GM19239 (cell line): ENCODE measurements around the gene BBOF1.
"Not testable (repeated sequence)": the region's sequence is repeated elsewhere in the genome, so short reads cannot be mapped to it uniquely, and the experiment has no call there.

Source experiments
- DNase-seq: peaks from one replicate; pipeline ENCODE4 v3.0.0; 2011; ENCODE audit warnings: low spot score; ENCODE audit not compliant: insufficient read length
- FAIRE-seq: peaks from 2 replicates; lab custom pipeline; 2011; peaks lifted over from hg19 to GRCh38; lab: Jason Lieb, UNC

Gene BBOF1, protein sequence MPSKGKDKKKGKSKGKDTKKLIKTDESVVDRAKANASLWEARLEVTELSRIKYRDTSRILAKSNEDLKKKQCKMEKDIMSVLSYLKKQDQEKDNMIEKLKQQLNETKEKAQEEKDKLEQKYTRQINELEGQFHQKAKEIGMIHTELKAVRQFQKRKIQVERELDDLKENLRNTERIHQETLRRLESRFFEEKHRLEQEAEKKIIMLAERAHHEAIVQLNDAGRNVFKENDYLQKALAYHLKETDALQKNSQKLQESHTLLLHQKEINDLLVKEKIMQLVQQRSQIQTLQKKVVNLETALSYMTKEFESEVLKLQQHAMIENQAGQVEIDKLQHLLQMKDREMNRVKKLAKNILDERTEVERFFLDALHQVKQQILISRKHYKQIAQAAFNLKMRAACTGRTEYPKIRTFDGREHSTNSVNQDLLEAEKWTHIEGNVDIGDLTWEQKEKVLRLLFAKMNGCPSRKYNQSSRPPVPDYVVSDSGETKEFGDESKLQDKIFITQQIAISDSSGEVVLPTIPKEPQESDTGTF

DNA sequence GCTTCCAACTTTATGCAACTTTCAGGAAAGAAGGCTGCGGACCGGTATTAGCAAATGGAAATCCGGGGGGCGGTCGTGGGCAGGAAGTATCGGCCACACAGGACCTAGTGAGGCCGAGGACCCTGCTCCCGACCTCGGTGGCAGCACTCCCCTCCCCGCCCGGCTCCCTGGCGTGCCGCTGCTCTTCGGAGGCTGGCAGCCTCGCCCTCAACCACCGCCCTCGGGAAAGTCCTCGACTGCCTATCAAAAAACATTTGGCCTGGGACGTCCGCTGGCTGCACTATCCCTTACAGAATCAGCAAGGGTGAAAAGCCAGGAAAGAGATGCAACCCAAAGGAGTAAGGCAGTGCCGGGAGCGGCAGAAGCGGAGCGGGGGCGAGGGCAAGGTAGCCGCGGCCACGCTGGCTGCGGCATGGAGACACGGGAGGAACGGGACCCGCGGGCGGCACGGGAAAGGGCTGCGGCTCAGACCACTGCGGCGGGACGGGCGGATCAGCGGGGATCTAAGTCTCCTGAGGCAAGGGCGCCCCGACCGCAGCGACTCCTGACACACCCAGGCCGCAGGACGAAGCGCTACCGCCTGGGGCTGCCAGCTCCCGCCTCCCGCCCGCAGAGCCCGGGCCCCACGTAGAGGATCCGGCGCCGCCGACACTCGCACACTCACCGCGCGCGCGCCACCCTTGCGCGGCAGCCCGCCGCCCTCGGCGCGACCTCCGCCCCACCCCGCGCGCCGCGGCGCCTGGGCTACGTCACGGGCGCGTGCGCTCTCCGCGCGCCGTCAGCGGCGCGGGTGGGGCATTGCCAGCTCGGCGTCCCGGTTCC lies at the start of gene BBOF1, which contains the start of gene ENTPD5:
Gene BBOF1 (plus strand): TSS at position 764 of the 822 bp plus-strand sequence. CDS start 130 bp downstream, outside the sequence.
Gene ENTPD5 (minus strand): TSS at position 703 of the 822 bp plus-strand sequence. CDS start 31,186 bp downstream, outside the sequence.
- peak; percentile 84 for FAIRE-seq
- peak; percentile 92 for DNase-seq

DNA sequence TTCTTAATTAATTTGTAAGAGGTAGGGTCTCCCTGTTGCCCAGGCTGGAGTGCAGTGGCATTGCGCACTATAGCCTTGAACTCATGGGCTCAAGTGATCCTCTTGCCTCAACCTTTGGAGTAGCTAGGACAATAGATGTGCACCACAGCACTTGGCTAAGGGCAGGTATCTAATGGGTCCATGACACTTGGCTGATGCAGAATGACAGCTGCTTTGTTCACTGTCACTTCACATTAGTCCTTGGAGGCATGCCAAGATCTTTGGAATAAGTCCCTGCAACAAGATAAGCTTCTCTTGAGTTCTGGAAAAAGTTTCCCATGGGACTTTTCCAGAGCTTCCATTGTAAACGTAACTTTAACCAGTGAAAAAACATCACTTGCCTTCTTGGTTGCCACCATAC lies 45.7 kb upstream of the BBOF1 start:
- FAIRE-seq (no peak), DNase-seq (no peak)

DNA sequence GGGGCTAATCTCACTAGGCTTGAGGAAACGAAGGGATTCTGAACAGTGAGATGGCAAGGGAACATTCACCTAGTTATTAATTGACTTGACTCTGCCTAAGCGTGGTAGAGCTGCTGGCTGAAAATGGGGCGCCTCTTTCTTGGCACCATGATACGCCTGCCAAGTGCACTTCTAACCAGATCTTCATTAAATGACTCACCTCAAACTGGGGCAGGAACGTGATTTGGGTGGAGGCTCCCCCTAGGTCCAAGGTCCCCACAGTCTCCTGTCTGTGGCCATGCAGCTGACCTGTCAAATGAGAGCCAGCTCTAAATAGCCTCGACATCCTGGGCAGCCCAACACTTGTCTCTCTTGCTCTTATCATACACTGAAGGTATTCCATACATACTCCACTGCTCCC lies 43.0 kb upstream of the BBOF1 start:
- FAIRE-seq (no peak), DNase-seq (no peak)

DNA sequence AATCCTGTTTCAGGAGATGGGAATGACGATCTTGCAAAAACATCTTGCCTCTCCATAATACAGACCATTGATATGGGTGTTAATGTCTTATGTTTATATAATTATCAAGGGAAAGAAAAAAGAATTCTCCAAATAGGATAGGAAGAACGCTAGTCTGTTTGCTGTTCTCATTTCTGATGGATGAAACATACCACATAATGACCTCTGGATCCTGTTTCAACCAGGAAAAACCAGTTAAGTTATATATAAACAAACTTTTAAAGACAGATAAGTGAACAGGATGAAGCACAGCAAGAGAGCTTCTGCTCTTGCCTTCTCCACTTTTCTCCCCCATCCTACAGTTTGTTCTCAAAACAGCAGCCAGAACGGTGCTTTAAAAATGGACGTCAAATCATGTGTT lies 41.3 kb upstream of the BBOF1 start:
- no peak for DNase-seq
- FAIRE-seq: no peak

DNA sequence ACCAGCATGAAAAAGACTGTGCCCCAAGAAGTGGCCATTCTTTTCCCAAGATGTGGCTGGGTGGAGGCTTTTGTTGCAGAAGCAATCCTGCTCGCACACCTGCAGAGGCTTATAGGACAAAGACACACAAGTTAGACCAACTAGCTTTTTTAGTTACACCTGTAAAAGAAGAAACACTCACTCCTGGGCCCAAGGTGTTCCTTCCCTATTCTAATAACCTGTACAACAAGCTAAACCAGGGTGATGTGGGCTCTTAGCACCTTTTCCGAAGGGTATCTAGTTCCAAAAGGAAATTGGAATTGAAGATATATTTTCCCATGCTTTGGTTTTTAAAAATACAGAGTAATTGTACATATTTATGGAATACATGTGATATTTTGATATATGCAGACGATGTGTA lies 31.1 kb upstream of the BBOF1 start:
- FAIRE-seq (no peak), DNase-seq (no peak)

DNA sequence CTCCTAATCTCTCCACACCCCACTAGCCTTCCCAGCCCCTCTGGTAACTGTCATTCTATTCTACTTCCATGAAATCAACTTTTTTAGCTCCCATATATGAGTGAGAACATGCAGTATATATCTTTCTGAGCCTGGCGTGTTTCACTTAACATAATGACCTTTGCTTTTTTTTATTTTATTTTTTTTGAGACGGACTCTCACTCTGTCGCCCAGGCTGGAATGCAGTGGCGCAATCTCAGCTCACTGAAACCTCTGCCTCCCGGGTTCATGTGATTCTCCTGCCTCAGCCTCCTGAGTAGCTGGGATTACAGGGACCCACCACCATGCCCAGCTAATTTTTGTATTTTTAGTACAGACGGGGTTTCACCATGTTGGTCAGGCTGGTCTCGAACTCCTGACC lies 30.5 kb upstream of the BBOF1 start:
- DNase-seq, FAIRE-seq: not testable (repeated sequence)

DNA sequence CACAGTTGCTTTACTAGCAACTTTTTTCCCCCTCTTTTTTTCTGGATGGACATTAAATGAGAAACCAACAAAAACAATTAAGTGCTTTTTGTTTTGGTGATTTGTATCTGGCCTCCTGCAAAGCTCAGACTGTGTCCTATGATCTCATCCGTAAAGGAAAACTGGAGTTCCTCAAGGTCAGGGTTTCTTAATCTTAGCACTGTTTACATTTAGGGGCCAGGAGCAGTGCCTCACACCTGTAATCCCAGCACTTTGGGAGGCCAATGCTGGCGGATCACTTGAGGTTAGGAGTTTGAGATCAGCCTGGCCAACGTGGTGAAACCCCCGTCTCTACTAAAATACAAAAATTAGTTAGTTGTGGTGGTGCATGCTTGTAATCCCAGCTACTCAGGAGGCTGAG lies 28.1 kb upstream of the BBOF1 start:
- DNase-seq: no peak
- no peak for FAIRE-seq

DNA sequence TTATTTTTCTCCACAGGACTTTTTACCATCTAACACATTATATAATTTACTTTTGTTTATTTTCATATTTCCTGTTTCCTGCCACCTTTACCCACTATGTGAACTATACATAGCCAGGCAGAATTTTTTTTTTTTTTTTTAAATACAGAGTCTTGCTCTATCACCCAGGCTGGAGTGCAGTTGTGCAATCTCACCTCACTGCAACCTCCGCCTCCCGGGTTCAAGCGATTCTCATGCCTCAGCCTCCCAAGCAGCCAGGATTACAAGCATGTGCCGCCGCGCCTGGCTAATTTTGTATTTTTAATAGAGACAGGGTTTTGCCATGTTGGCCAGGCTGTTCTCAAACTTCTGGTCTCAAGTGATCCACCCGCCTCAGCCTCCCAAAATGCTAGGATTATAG lies 24.2 kb upstream of the BBOF1 start:
- DNase-seq, FAIRE-seq: not testable (repeated sequence)

DNA sequence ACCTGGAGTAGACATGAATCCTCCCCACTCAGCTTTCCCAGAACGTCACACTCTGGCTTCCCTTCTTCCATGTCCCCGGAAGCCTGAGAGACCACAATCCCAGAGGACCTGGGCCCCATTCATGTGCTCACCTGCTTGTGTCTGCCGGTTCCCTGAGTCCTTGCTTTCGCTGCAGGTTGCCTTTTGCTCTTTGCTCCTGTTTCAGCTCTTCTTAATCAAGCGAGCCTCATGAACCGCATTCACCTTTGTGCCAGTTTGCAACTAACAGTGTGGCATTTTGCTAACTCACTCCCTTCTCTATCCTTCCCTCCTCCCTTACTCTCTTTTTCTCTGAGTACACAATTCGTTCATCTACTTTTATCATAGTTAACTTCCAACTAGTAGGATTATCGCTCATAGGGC lies 23.2 kb upstream of the BBOF1 start:
- no peak for DNase-seq
- FAIRE-seq: no peak

DNA sequence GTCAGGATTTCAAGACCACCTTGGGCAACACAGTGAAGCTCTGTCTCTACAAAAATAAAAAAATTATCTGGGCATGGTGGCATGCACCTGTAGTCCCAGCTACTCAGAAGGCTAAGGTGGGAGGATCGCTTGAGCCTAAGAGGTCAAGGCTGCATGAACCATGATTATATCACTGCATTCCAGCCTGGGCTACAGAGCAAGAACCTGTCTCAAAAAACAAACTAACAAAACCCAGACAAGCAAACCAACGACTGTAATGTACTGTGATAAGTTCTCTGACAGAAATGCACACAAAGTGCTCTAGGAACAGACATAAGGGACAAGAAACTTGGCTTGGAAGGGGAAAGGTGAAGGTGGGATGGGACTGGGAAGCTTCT lies 22.4 kb upstream of the BBOF1 start:
- no peak for DNase-seq
- no peak for FAIRE-seq

DNA sequence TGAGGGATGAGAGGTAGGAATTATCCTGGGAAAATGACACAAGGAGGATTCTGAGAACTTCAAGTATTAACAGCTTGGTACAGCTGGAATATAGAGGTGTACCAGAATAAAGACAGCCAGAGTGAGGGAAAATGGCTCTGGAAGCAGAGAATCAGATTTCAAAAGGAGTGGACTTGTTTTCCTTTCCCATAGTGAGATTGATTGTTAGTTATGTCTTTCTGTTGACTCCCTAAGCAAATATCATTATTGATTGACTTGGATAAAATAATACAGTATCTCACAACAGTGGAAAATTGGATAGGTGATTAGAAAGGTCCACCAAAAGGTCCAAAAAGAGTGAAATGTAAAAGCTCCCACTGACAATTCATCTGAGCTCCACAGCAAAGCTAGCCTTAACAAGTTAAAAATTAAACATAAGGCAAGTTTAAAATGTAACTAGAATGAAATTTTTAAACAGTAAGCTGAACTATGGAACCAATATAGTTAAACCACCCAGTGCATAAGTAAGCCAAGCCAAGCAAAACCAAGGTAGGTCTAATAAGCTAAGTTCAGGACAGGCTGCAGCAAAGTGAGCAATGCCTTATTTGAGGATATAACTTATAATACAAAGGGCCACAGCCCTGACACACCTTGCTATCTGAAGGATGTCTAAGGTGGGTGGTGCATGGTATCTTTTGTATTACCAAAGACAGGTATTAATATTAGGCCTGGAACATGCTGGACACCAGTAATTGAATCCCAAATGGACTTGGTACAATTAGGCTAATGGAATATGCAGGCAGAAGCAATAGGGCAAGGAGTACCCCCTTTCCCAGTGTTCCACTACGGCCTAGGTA lies 21.8 kb upstream of the BBOF1 start:
- no peak for DNase-seq
- FAIRE-seq: peak; percentile 82

DNA sequence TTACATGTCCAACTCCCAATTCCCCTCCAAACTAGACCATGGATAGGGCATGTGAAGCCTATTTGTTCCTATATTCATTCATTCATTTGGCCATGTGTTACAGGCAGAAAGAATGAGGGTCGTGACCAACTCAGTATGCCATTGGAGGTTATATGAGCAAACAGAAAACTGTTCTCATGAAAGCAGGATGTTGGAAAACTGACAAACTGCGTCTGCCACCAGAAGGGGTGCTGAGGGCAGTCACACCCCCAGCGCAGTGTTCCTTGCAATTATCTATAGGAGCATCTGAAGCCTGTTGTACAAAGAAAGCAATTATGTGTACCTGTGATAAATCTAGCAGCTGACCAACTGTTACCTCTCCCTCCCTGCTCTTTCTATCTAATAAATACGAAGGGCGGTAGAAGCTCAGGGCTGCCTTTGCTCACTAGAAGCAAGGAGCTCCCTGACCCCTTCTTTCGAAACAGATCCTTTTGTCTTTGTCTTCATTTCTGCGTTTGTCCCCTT lies 21.2 kb upstream of the BBOF1 start:
- no peak for FAIRE-seq
- DNase-seq: no peak

DNA sequence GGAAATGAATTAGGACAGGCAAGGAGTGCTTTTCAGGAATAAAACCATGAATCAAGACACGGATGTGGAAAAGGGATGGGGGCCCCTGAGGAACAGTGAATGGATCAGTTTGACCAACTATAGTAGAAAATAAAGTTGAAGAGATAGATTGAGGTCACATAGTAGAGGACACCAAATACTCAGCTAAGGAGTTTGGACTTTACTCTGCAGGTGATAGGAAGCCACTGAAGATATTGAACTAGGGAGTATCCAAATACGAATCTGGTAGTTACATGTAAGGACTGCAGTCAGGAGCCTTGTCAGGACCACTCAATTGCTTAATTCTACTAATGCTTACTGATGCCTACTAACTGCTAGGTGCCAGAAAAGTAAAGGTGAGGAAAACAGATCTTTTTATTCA lies 20.4 kb upstream of the BBOF1 start:
- FAIRE-seq (no peak), DNase-seq (no peak)

DNA sequence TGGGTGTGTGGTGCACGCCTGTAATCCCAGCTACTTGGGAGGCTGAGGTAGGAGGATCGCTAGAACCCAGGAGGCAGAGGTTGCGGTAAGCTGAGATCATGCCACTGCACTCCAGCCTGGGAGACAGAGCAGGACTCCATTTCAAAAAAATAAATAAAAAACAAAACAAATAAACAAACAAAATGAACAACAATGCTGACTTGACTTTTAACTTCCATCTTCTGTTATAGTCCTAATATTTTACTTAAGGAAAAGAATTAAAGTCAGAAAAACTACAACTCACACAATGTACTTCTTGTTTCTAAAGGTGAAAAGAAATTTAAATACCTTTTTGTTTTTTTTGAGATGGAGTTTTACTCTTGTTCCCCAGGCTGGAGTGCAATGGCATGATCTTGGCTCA lies 13.5 kb upstream of the BBOF1 start:
- not testable (repeated sequence) for DNase-seq, FAIRE-seq

DNA sequence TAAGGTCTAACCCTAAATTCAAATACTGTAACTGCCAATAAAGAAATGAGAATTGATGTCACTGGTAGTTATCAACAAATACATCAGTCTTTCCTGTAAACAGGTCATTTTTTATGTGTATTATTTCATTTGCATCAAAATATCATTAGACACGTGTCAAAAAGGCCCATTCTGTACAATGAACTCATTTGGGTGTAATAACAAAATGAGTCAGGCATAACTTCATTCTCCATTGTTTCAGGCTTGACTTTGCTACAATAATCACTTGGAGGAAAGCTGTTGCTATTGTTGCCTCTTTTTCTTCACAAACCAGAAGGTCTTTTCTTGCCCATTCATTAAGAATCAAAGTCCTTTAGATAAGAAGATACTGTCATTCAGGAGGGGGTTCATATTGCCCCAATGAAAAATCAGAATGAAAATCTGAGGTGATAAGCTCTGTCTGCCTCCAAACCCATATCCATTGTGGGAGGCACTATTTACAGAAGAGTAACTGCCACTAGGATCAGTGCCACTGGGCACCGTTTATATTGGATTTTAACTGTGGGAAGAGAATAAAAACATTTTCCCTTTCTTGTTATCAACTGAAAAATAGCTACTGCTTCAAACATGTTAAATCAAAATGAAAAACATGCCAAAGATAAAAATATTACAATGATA lies 10.2 kb upstream of the BBOF1 start:
- no peak for DNase-seq
- no peak for FAIRE-seq

DNA sequence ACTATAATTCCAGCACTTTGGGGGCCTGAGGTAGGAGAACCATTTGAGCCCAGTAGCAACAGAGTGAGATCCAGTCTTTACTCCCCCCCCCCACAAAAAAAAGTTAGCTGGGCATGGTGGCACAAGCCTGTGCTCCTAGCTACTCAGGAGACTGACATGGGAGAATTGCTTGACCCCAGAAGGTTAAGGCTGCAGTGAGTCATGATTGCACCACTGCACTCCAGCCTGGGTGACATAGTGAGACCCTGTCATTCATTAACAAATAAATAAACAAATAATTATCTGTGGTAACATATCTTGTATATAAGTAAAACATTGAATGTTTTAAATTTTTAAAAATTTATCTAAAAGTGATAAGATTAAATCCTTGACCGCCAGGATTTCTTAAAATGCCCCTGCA lies 4.8 kb upstream of the BBOF1 start:
- no peak for FAIRE-seq
- no peak for DNase-seq

DNA sequence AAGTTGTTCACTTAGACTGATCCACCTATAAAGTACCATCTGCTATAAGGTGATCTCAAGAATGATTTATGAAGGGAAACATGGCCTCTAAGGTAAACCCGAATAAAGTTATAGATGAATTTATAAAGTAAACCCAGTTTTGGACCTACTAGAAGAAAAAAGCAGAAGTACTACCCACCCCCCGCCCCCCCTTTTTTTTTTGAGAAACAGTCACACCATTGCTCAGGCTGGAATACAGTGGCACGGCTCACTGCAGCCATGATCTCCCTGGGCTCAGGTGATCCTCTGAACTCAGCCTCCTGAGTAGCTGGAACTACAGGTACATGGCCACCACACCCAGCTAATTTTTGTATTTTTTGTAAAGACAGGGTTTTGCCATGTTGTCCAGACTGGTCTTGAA lies 4.0 kb upstream of the BBOF1 start:
- no peak for DNase-seq
- no peak for FAIRE-seq

DNA sequence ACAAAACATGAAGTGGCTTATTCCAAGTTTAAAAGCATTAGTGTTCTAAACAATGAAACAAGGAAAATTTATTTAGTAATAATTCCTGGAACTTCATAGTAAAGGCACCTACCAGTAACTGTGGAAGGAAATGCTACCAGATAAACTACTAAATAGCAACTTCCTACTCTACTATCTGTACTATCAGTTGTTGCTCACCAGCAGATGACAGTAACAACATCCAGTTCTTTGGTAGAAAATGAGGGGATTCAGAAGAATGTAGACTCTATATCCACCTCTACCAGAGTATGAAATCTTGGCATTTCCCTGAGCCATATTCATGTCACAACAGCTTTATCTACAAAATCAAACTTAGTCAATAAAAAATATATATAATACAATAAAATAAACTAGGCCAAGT lies 3.2 kb upstream of the BBOF1 start:
- FAIRE-seq: no peak
- no peak for DNase-seq

DNA sequence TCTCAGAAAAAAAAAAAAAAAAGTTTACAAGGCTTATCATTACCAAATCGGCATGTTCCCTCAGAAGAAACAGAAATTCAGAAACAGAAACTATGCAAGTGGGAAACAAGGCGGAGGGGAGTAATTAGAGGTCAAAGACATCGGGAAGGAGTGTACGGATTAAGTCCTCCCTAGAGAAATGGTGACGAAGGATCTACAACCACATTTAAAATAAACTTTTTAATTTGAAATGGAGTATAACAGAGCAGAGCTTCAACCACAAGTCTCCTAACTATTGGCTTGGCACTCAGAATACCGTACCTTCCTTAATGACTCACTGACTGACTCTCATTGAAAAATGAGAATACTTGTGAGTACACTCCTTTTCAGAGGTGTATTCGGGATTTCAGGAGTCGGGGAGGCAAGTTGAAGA lies 969 bp upstream of the BBOF1 start:
- no peak for FAIRE-seq
- no peak for DNase-seq
